Endothelial cell of umbilical vein (primary cell): ENCODE data around the gene CEP72. TPM values are rescaled to one million over a fixed set of nuclear protein-coding genes. Genes with fewer than 3 reads are reported as not detected.

Experiments used
- BruUV-seq: library from RNA; stranded (reverse); fragments of 400-500 nt; replicated peaks from 2 replicates; lab custom pipeline; 2021; lab: Mats Ljungman, UMichigan
- CTCF ChIA-PET: fragments of 300-600, 350-600 bp; sonication (Branson Sonifier 250); formaldehyde crosslinking; loops from one replicate; lab custom pipeline; 2021; ENCODE audit warnings: antibody characterized with exemption, inconsistent platforms; lab: Charles Lee
- POLR2A ChIA-PET: fragments of 300-600, 350-600 bp; sonication (Branson Sonifier 250); formaldehyde crosslinking; loops from one replicate; lab custom pipeline; 2021; ENCODE audit warnings: antibody characterized with exemption, inconsistent platforms; lab: Charles Lee
- DNase-seq: peaks from one replicate; pipeline ENCODE4 v3.0.0-alpha.2; 2011; ENCODE audit warnings: low read depth, low spot score
- FAIRE-seq: peaks from 2 replicates; lab custom pipeline; 2011; peaks lifted over from hg19 to GRCh38; lab: Jason Lieb, UNC
- H2AFZ ChIP-seq: 2 replicates; pipeline ENCODE4 v1.6.0; 2012; ENCODE audit warnings: low read depth, low read length, control low read depth, inconsistent platforms
- H3K27ac ChIP-seq: 2 replicates; pipeline ENCODE4 v1.5.1; 2011; ENCODE audit warnings: low read depth, mild to moderate bottlenecking, control low read depth, low read length, moderate library complexity; ENCODE audit not compliant: insufficient read depth
- H3K27me3 ChIP-seq, 2 experiments: 2 replicates each; pipeline versions ENCODE4 v1.6.0 to v1.6.1; 2011; ENCODE audit warnings: low read length in 2 of 2, mixed read lengths in 1 of 2; ENCODE audit not compliant: control insufficient read depth in 2 of 2, insufficient read depth in 2 of 2
- H3K36me3 ChIP-seq, 2 experiments: 2 replicates in 1 of 2; 3 replicates in 1 of 2; pipeline ENCODE4 v1.5.1; 2011; ENCODE audit warnings: low read length in 2 of 2, mild to moderate bottlenecking in 1 of 2, moderate library complexity in 1 of 2; ENCODE audit not compliant: control insufficient read depth in 2 of 2, insufficient read depth in 2 of 2; ENCODE audit errors: extremely low read depth in 1 of 2
- H3K4me1 ChIP-seq: 3 replicates; pipeline ENCODE4 v1.5.1; 2011; ENCODE audit warnings: mild to moderate bottlenecking, low read length; ENCODE audit not compliant: control insufficient read depth, insufficient read depth; ENCODE audit errors: extremely low read depth
- H3K4me2 ChIP-seq: 2 replicates; pipeline ENCODE4 v1.6.1; 2011; ENCODE audit warnings: low read length, control low read depth, mixed read lengths; ENCODE audit not compliant: insufficient read depth
- H3K4me3 ChIP-seq, 3 experiments: fragments of 200-600 bp in 1 of 3; sonication (generic), shearing (Covaris generic) in 1 of 3; replicated peaks in 1 of 3; 2 replicates each; pipeline ENCODE4 v1.5.1; 2011 to 2016; ENCODE audit warnings: control low read depth in 3 of 3, low read length in 3 of 3, mild to moderate bottlenecking in 2 of 3, inconsistent platforms in 1 of 3, low read depth in 1 of 3, moderate library complexity in 1 of 3; ENCODE audit not compliant: insufficient read depth in 1 of 3
- H3K79me2 ChIP-seq: 2 replicates; pipeline ENCODE4 v1.6.0; 2012; ENCODE audit warnings: low read length, inconsistent platforms; ENCODE audit not compliant: control insufficient read depth, insufficient read depth
- H3K9ac ChIP-seq: replicated peaks from 2 replicates; pipeline ENCODE3; 2011; ENCODE audit warnings: low read length, control low read depth; ENCODE audit not compliant: insufficient read depth; ENCODE audit errors: extremely low read depth
- H3K9me1 ChIP-seq: replicated peaks from 3 replicates; pipeline ENCODE4 v1.6.0; 2011; ENCODE audit warnings: mild to moderate bottlenecking, low read length; ENCODE audit not compliant: control insufficient read depth, insufficient read depth; ENCODE audit errors: extremely low read depth
- H3K9me3 ChIP-seq: replicated peaks from 2 replicates; pipeline ENCODE4 v1.5.1; 2012; ENCODE audit warnings: low read length, inconsistent platforms; ENCODE audit not compliant: control insufficient read depth, insufficient read depth
- H4K20me1 ChIP-seq: replicated peaks from 2 replicates; pipeline ENCODE3; 2011; ENCODE audit warnings: mild to moderate bottlenecking, low read length; ENCODE audit not compliant: control insufficient read depth, insufficient read depth; ENCODE audit errors: extremely low read depth
- CTCF ChIP-seq, 2 donors: IDR thresholded peaks; 1 replicate in 1 of 2; 2 replicates in 1 of 2; pipeline ENCODE4 v1.5.1; 2011; ENCODE audit warnings: low read length in 2 of 2, mild to moderate bottlenecking in 2 of 2, moderate library complexity in 2 of 2, control low read depth in 1 of 2, inconsistent platforms in 1 of 2, low read depth in 1 of 2; ENCODE audit not compliant: insufficient read depth in 1 of 2; ENCODE audit errors: extremely low read depth in 1 of 2
- EZH2 ChIP-seq: IDR thresholded peaks from 2 replicates; pipeline ENCODE4 v1.6.1; 2012; ENCODE audit warnings: borderline replicate concordance, low read depth, mild to moderate bottlenecking, moderate library complexity, low read length, inconsistent platforms; ENCODE audit not compliant: severe bottlenecking
- FOS ChIP-seq: IDR thresholded peaks from 2 replicates; pipeline ENCODE4 v1.6.1; 2011; ENCODE audit warnings: mild to moderate bottlenecking, low read length, moderate library complexity, borderline replicate concordance; ENCODE audit not compliant: insufficient read depth
- GATA2 ChIP-seq: IDR thresholded peaks from 2 replicates; pipeline ENCODE4 v1.7.0; 2011; ENCODE audit warnings: low read depth, mild to moderate bottlenecking, moderate library complexity, mixed read lengths, low read length; ENCODE audit not compliant: insufficient read length, insufficient read depth
- MAX ChIP-seq: IDR thresholded peaks from 2 replicates; pipeline ENCODE4 v1.6.1; 2011; ENCODE audit not compliant: insufficient read depth, insufficient read length
- POLR2A ChIP-seq: IDR thresholded peaks from 2 replicates; pipeline ENCODE4 v1.6.1; 2012; ENCODE audit warnings: low read depth, mild to moderate bottlenecking, control low read depth, low read length
- POLR2AphosphoS5 ChIP-seq: IDR thresholded peaks from 2 replicates; pipeline ENCODE4 v1.6.1; 2012; ENCODE audit warnings: low read depth, mild to moderate bottlenecking, control low read depth, low read length, moderate library complexity; ENCODE audit not compliant: insufficient read depth
- dilution Hi-C: fragments of 300-500 bp; cut with MboI; formaldehyde crosslinking; loops from one replicate; pipeline ENCODE4 v1.15.0; 2019; ENCODE audit warnings: low sequenced_read_pairs; ENCODE audit not compliant: extremely low pct_ligation_motif_present
- intact Hi-C: fragments of 100-400 bp; cut with micrococcal nuclease; formaldehyde crosslinking; loops from one replicate; pipeline ENCODE4 v1.10.0; 2022
- polyA plus RNA-seq, 4 experiments: library from polyadenylated mRNA; depleted of rRNA in 3 of 4; stranded (reverse) in 3 of 4; unstranded in 1 of 4; fragments of >200 nt; gene quantifications; 2 replicates each; pipeline versions ENCODE4 v1.2.1 to v1.2.3, GENCODE V29; 2011 to 2012; ENCODE audit warnings: missing spikeins in 1 of 4
- total RNA-seq: library from RNA; stranded (reverse); gene quantifications from 2 replicates; pipeline ENCODE4 v1.2.3, GENCODE V29; 2021

CEP72 gene
- total and polyA plus RNA-seq, 2 donors (not counting 3 experiments of a cell fraction or from before 2014, with no cell fraction given) = 2.9 to 9.5 TPM

- no TSS peak for BruUV-seq
- no peaks in the 10 kb centered on the region for H4K20me1 ChIP-seq
- no peak overlapping the region for H2AFZ ChIP-seq
- H3K36me3 ChIP-seq = no peaks in the 10 kb centered on the region
- TF ChIP-seq GATA2 (no peak), EZH2 (no peak), POLR2AphosphoS5 (no peak), POLR2A (no peak), MAX (no peak), FOS (no peak), CTCF (IDR thresholded peaks at IDR 0.05; ENCODE audit: extremely low read depth in 1 of 2, insufficient read depth in 1 of 2, low read depth in 1 of 2, low read length in 2 of 2) (no peak)
- H3K9me1 ChIP-seq = no peaks in the 10 kb centered on the region
- H3K4me3 ChIP-seq = no peak overlapping the region
- H3K4me1 ChIP-seq = no peaks in the 10 kb centered on the region
- intact Hi-C loops (no loop called here), dilution Hi-C loops (no loop called here)
- no peak overlapping the region for H3K27ac ChIP-seq
- no peaks in the 10 kb centered on the region for H3K9me3 ChIP-seq
- H3K79me2 ChIP-seq = no peaks in the 10 kb centered on the region
- CTCF ChIA-PET = no interaction called here
- POLR2A ChIA-PET = no interaction called here
- no peak overlapping the region for H3K4me2 ChIP-seq
- no peak for DNase-seq
- H3K9ac ChIP-seq = no peak overlapping the region
- no peak for FAIRE-seq
- peaks cover 2 to 4% of the 10 kb centered on the region in 2 experiments for H3K27me3 ChIP-seq
These were observed 41.3 kb upstream of the CEP72 start for GRCh38 chr5:570886-571285.
